Endodermal cell (in vitro differentiated cells): ENCODE data around the gene SLC36A2. TPM values are rescaled to one million over a fixed set of nuclear protein-coding genes. Genes with fewer than 3 reads are reported as not detected.

Experiments
- DNase-seq: peaks from one replicate; pipeline ENCODE4 v3.0.0-alpha.2; 2017
- H3K27ac ChIP-seq: 2 replicates; pipeline ENCODE4 v1.5.1; 2013; ENCODE audit warnings: mild to moderate bottlenecking, low read depth, low read length, moderate library complexity
- H3K27me3 ChIP-seq: 2 replicates; pipeline ENCODE4 v1.6.1; 2013; ENCODE audit warnings: mild to moderate bottlenecking, low read length, moderate library complexity; ENCODE audit not compliant: insufficient read depth, control insufficient read depth, poor library complexity, severe bottlenecking
- H3K36me3 ChIP-seq: 2 replicates; pipeline ENCODE4 v1.7.0; 2013; ENCODE audit warnings: mild to moderate bottlenecking, low read length, moderate library complexity; ENCODE audit not compliant: control insufficient read depth, insufficient read depth
- H3K4me1 ChIP-seq: one replicate; pipeline ENCODE4 v1.7.0; 2013; ENCODE audit warnings: low read length; ENCODE audit not compliant: control insufficient read depth, insufficient read depth
- H3K4me3 ChIP-seq: 2 replicates; pipeline ENCODE4 v1.5.1; 2013; ENCODE audit warnings: mild to moderate bottlenecking, low read length, moderate library complexity
- H3K9ac ChIP-seq: 2 replicates; pipeline ENCODE4 v1.6.1; 2013; ENCODE audit warnings: mild to moderate bottlenecking, low read length, moderate library complexity; ENCODE audit not compliant: poor library complexity, severe bottlenecking; ENCODE audit errors: extremely low read depth
- H3K9me3 ChIP-seq: 2 replicates; pipeline ENCODE4 v1.6.1; 2013; ENCODE audit warnings: mild to moderate bottlenecking, low read length, moderate library complexity; ENCODE audit not compliant: control insufficient read depth
- H3K27ac Mint-ChIP-seq: 2 replicates; pipeline ENCODE4 v1.8.0; 2020; ENCODE audit warnings: mixed read lengths
- H3K27me3 Mint-ChIP-seq: 2 replicates; pipeline ENCODE4 v1.8.0; 2021; ENCODE audit warnings: mild to moderate bottlenecking, mixed read lengths; ENCODE audit not compliant: insufficient read depth
- H3K36me3 Mint-ChIP-seq: 2 replicates; pipeline ENCODE4 v1.8.0; 2020; ENCODE audit warnings: low read depth, mixed read lengths
- H3K4me1 Mint-ChIP-seq: 2 replicates; pipeline ENCODE4 v1.8.0; 2020; ENCODE audit warnings: mixed read lengths
- H3K4me3 Mint-ChIP-seq: 2 replicates; pipeline ENCODE4 v1.8.0; 2020; ENCODE audit warnings: mild to moderate bottlenecking, moderate library complexity, mixed read lengths
- H3K9me3 Mint-ChIP-seq: 2 replicates; pipeline ENCODE4 v1.8.0; 2020; ENCODE audit warnings: mild to moderate bottlenecking, mixed read lengths
- WGBS, 2 experiments: methylation state at CpG; one replicate each; pipeline versions ENCODE4 v1.1.5 to v1.1.7; 2013; ENCODE audit warnings: missing lambda C conversion rate in 2 of 2, mixed read lengths in 1 of 2; ENCODE audit not compliant: insufficient coverage in 1 of 2, insufficient read length in 1 of 2; 5-methylcytosine and 5-hydroxymethylcytosine counted together
- total RNA-seq, 2 donors: library from RNA; stranded (reverse); fragmentation: NEBNext Ultra II Directional in 1 of 2; extraction: Animal tissue kit (Norgen Biotek cat#: 25700) in 1 of 2; gene quantifications; 2 replicates in 1 of 2; 3 replicates in 1 of 2; pipeline ENCODE4 v1.2.1, GENCODE V29; 2021
- TF ChIP-seq, protein P1 (sequence below): fragments of 200-600 bp; sonication (generic); conservative IDR thresholded peaks from 2 replicates; pipeline ENCODE4 v1.5.0; 2021; ENCODE audit warnings: antibody characterized with exemption, mild to moderate bottlenecking

Gene SLC36A2
- total RNA-seq, 2 donors from 2014 or later, result 1.4 TPM; not detected in 1

DNA sequence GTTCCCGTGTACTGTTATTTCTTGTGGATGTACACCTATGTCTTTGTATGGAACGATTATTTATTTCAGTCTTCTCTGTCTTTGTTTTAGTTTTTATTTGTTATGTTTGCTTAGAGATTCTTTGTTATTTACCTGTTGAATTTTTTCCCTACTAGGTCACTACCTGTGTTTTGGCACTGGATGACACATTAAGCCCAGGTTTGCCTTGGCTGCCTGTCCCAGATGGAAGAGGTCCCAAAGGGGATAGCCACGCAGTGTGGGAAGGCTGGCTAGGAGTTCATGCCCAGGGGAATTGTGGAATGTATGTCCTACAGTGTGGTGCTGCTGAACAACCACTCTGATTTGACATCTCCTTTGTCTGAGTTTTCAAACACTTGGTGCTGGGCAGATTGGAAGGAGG, 15.6 kb upstream of the SLC36A2 start:
- Histone ChIP-seq H3K9ac (no peak overlapping the region), H3K27ac (no peak overlapping the region), H3K36me3 (no peaks in the 10 kb centered on the region), H3K4me3 (no peak overlapping the region), H3K9me3 (peaks cover 84% of the 10 kb centered on the region), H3K27me3 (no peaks in the 10 kb centered on the region), H3K4me1 (no peaks in the 10 kb centered on the region)
- DNase-seq, result no peak
- peaks cover 71% of the 10 kb centered on the region for H3K9me3 Mint-ChIP-seq
- no peak overlapping the region for H3K4me3 Mint-ChIP-seq
- H3K27me3 Mint-ChIP-seq, result no peaks in the 10 kb centered on the region
- peaks cover 30% of the 10 kb centered on the region for H3K36me3 Mint-ChIP-seq
- no peaks in the 10 kb centered on the region for H3K4me1 Mint-ChIP-seq
- H3K27ac Mint-ChIP-seq, result no peak overlapping the region
- 67 to 93% methylated on average over 1 to 3 of the region's 3 CpGs for WGBS, 2 experiments
- TF ChIP-seq, protein P1, sequence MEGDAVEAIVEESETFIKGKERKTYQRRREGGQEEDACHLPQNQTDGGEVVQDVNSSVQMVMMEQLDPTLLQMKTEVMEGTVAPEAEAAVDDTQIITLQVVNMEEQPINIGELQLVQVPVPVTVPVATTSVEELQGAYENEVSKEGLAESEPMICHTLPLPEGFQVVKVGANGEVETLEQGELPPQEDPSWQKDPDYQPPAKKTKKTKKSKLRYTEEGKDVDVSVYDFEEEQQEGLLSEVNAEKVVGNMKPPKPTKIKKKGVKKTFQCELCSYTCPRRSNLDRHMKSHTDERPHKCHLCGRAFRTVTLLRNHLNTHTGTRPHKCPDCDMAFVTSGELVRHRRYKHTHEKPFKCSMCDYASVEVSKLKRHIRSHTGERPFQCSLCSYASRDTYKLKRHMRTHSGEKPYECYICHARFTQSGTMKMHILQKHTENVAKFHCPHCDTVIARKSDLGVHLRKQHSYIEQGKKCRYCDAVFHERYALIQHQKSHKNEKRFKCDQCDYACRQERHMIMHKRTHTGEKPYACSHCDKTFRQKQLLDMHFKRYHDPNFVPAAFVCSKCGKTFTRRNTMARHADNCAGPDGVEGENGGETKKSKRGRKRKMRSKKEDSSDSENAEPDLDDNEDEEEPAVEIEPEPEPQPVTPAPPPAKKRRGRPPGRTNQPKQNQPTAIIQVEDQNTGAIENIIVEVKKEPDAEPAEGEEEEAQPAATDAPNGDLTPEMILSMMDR, result no peak

DNA sequence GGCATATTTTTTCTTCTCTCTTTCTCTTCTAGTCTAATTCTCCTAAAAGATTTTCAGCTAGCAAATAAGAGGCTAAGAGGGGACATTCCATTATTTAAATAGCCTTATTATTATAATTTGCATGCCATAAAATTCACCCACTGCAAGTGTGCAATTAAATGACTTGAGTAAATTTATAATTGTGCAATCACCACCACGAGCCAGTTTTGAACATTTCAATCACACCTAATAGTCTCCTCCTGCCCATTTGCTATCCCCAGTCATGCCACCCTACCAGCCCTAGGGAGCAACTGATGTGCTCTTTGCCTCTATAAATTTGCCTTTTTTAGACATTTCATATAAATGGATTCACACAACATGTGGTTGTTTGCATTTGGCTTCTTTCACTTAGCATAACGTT, 12.0 kb upstream of the SLC36A2 start:
- Mint-ChIP-seq H3K36me3 (peaks cover 9% of the 10 kb centered on the region), H3K4me1 (no peaks in the 10 kb centered on the region), H3K9me3 (peaks cover 41% of the 10 kb centered on the region), H3K27ac (no peak overlapping the region), H3K4me3 (no peak overlapping the region), H3K27me3 (no peaks in the 10 kb centered on the region)
- H3K9me3 ChIP-seq, result peaks cover 59% of the 10 kb centered on the region
- peaks cover 3% of the 10 kb centered on the region for H3K4me1 ChIP-seq
- no peak overlapping the region for H3K4me3 ChIP-seq
- no peak overlapping the region for H3K27ac ChIP-seq
- no peaks in the 10 kb centered on the region for H3K36me3 ChIP-seq
- no peak for DNase-seq
- WGBS, 2 experiments, result 92 to 100% methylated on average over 1 to 2 of the region's 2 CpGs
- TF ChIP-seq, protein P1, result no peak
- H3K27me3 ChIP-seq, result no peaks in the 10 kb centered on the region
- H3K9ac ChIP-seq, result no peak overlapping the region

DNA sequence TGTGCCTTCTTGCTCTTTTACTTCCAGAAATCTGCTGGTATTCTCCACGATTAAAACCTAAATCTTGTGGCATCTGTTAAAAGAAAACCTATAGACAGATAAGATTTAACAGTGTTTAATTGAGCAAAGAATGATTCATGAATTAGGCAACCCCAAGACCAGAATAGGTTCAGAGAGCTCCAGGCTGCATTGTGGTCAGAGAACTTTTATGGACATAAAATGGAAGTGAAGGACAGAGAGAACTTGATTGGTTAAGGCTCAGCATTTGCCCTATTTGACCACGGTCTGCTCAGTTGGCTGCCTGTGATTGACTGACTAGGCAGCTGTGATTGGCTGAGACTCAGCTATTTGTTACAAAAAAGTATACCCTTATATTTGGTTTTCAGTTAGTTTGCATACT, 10.4 kb upstream of the SLC36A2 start:
- Histone ChIP-seq H3K36me3 (no peaks in the 10 kb centered on the region), H3K9ac (no peak overlapping the region), H3K4me3 (no peak overlapping the region), H3K27me3 (no peaks in the 10 kb centered on the region), H3K27ac (no peak overlapping the region), H3K9me3 (peaks cover 50% of the 10 kb centered on the region), H3K4me1 (peaks cover 3% of the 10 kb centered on the region)
- peaks cover 33% of the 10 kb centered on the region for H3K9me3 Mint-ChIP-seq
- H3K27ac Mint-ChIP-seq, result no peak overlapping the region
- TF ChIP-seq, protein P1, result no peak
- H3K4me1 Mint-ChIP-seq, result no peaks in the 10 kb centered on the region
- WGBS, 2 experiments, result 67 to 94% methylated on average over 1 to 2 of the region's 2 CpGs
- peaks cover 2% of the 10 kb centered on the region for H3K36me3 Mint-ChIP-seq
- no peak for DNase-seq
- no peak overlapping the region for H3K4me3 Mint-ChIP-seq
- no peaks in the 10 kb centered on the region for H3K27me3 Mint-ChIP-seq
